Effector CD4-positive, alpha-beta T cell (primary cell): ENCODE measurements around the gene LINC00237.

Source experiments
- DNase-seq: peaks from one replicate; pipeline ENCODE4 v3.0.0-alpha.2; 2020

LINC00237 gene

DNA sequence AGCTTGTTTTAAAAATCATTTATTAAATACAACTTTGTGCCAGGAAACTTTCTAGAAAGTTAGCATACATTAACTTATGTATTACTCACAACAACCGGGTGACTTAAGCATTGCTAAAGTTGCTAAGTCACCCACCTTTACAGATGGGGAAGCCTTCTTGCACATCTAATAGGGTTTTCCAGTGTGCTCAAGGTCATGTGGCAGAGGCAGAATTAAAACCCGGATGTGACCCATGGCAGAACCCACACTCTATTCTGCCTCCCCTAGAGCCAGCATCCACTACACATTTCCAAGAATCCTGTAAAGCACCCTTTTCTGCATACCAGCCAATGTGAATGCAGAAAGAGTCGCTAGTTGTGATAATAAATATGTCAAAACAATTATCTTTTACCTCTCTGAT is 13.4 kb downstream of the LINC00237 start:
- no peak for DNase-seq

DNA sequence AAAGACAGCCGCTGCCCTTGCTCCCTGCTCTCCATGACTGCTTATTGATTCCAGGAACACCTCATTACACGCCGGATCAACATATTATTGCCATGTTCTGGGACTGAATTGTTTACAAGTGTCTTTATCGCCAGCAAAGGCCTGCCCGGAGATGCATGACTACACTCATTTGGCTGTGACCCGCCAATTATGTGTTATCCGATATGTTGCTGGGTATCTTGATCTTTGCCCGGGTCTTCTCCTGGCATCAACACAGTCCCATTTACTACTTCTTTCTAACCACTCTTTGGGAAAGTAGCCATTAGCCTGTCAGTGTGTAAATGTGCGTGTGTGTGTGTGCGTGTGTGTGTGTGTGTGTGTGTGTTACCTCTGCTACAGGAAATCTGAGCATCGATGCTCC is 15.4 kb downstream of the LINC00237 start:
- DNase-seq = no peak

DNA sequence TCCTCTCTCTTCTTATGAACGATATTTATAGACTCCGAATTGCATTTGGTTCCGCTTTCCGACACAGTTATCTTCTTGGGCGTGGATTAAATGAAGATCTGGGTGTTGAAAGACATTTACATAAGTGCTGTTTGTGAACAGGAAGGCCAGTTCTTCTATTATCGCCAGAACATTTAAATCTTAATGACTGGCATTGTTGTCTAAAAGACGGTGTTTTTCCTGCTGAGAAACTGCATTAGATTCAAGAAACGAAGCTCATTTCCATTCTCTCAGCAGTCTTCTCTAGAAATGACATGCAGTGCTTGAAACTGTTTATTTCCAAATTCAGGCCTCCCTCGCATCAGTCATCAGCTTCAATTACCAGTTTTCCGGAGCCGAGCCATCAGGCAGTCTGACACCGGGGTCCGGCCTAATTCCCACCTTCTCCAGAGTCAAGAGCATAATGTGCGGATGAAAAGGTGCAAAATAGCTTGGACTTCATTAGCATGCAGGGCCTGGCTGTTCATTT is 16.0 kb downstream of the LINC00237 start:
- no peak for DNase-seq

DNA sequence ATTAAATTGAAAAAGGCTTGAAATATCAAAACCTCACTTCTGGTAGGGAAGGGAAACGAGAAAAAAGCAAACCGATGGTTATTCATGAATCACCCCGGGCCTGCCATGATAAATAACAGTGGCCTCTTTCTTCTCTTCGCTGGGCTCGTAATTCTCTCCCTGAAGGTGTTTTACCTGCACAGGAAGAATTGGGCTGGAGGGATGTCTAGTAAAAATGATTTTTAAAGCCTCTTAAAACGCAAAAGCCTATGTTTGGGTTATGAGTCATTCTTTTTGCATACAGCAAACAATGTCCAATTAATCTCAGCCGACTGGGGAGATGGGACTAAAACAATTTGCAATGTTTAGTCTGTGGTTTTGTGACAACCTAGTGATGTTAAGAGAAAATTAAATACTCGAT is 16.8 kb downstream of the LINC00237 start:
- no peak for DNase-seq

DNA sequence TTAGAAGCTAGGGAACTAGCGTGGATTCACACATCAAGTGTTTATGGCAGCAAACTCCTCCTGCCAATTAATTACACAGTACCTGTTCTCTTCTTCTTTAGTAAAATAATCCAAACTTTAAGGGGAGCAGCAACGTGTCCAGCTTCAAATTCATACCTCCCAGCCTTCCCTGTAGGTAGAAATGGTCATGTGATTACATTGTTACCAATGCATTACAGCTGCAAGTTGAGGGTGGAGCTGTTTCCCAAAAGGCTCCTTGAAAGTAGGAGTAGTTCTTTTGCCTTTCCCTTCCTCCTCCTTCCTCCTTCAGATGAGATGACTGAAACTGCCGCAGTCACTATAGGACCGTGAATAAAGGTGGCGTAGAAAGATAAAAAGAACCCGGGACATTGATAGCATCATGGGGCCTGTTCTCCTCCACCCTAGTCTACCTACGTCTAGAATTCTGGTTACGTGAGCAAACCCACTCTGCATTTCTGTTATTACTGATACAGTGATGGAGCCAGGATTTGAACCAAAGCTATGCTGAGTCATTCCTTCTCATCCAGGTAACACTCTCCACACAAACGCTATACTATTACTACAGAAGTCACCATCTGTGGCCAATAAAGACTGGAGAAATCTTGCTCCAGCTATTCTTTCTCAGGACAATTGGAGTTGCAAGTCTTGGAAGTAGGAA is 18.2 kb downstream of the LINC00237 start:
- no peak for DNase-seq

DNA sequence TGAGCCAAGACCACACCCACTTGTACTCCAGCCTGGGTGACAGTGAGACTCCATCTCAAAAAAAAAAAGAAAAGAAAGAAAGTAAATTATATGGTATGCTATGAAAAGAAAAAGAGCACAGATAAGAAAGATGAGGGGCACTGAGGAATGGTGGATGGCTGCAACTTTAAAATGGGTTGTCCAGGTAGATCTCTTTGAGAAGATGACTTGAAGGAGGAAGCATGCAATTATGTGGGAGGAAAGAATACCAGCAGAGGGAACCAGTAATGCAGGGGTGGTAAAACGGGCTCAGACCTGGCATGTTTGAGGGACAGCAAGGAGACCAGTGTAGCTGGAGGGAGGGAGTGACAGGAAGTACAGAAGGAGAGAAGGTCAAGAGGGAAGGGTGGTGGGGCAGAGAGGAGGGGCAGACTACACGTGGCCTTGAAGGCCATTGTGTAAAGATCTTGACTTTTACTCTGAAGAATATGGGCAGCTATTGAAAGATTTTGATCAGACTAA is 22.3 kb downstream of the LINC00237 start:
- DNase-seq = no peak

DNA sequence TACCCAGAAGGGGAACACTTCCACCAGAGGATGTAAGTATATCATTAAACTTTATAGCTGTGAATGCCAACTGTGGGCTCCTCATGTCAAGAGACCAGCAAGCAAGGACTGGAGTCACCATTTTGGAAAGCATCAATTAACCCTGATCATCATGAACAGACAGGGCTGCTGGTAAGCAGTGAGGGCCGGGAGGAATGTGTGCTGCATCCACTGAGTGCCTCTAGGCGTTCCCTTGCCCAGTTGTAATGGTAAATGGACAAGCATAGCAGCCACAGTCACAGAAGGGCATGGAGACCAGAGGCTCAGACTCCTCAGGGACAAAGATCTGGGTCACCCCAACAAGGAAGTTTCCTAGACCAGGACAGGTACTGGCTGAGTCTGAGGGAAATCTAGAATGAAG is 23.6 kb downstream of the LINC00237 start:
- no peak for DNase-seq

DNA sequence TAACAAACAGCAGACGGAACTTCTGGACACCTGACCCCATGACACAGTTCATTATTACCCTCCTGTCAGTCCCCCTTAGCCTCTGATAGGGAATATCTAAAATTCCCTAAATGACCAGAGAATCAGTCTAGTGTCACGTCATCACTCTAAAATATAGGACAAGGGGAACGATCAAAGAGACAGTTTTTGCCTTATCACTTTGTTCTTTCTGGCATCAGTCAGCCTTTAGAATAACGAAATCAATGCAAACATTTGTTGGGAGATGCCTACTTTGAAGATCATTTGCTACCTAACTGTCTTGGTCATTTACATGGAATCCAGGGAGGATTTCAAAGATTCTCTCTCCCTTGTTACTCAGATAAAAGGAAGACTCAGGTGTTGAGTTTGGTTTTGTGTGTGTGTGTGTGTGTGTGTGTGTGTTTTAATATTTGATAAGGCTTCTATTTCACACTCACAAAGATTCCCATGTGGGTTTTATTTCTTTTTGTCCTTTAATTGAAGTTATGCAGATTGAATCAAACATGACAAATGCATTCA is 28.3 kb downstream of the LINC00237 start:
- DNase-seq = no peak

DNA sequence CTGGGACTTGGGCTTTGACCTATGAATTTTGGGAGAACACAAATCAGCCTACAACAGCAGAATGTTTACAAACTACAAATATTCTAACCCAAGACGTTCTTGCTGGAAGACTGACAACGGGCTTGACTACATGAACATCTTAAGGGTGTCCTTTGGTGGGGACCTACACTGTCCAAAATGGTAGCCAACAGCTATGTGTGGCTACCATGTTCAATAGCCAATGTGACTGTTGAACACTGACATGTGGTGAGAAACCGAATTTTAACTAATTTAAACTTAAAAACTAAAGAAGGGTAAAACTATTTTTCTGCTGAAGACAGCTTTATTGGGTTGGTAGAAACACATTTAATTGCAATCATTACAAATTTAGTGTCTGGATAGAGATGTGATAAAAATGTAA is 30.1 kb downstream of the LINC00237 start:
- DNase-seq = no peak

DNA sequence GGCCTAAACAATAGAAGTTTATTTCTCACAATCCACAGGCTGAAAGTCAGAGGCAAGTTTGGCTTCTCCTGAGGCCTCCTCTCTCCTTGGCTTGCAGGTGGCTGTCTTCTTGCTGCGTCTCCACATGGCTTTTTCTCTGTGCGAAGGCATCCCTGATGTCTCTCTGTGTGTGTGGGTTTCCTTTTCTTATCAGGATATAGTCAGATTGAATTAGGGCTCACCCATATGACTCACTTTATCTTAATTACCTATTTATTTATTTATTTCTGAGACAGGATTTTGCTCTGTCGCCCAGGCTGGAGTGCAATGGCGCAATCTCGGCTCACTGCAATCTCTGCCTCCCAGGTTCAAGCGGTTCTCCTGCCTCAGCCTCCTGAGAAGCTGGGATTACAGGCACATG is 30.7 kb downstream of the LINC00237 start:
- DNase-seq = no peak

DNA sequence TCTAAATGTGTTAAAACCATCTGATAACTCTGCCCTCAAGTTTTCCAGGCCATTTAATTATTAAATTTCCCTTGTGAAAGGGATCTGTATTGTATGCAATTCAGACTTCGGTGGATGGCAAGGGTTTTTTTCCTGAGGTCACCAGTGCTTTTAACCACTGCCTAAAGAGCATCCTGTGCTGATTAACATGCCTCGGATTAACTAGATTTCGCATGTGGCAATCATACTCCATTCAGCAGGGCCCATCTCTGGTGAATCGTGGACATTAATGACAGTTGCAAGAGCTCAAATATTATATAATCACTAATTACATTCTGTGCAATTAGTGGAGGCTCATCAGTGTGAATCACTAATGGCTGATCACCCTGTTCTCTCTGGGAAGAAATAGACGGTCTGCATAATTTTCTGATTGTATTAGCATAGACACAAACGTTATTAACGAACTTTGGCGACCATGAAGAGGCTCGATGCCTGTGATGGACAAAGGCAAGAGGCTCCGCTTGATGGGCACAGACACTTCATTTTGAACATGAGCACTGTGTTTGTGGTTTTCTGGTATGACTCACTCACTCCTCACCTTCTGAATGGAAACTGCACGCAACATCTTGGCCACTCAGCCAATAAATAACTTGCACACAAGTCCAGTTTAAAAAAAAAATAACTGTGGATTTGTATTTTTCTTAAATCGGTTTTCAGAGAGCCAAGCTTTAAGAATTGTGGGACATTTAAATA is 31.4 kb downstream of the LINC00237 start:
- no peak for DNase-seq

DNA sequence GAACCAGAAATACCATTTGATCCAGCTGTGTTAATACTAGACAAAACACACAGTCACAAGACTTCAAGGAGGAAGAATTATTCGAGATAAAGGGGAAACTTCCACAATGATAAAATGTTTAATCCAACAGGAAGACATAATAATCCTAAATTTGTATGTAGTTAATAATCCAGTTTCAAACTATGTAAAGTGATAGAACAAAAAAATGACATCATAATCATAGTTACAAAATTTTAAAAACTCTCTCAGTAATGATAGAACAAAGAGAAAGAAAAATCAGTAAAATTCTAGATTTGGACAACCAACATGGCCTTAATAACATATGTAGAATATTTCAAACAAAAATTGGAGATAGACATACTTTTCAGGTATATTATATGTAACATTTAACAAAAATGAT is 38.9 kb downstream of the LINC00237 start:
- DNase-seq = no peak

DNA sequence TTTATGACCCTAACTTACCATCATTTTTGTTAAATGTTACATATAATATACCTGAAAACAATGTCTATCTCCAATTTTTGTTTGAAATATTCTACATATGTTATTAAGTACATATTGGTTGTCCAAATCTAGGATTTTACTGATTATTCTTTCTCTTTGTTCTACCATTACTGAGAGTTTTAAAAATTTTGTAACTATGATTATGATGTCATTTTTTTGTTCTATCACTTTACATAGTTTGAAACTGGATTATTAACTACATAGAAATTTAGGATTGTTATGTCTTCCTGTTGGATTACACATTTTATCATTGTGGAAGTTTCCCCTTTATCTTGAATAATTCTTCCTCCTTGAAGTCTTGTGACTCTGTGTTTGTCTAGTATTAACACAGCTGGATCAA is 41.2 kb downstream of the LINC00237 start:
- no peak for DNase-seq

DNA sequence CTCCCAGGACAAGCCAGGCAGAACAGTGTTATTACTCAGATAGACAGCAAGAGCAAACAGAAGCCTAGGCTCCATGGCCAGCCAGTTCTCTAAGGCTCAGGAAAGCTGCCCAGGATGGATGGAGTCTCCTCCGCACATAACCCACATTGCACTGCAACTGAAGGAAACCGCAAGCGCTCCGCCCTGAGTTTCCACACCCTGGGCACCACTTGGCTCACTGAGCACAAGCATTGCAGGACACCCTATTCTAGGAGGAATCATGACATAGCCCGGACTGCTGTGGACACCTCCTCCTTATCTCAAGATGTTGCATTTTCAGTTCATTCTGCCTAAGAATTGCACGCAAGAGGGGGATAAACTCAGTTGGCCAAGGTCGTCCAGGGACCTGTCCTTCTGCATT is 42.9 kb downstream of the LINC00237 start:
- no peak for DNase-seq

DNA sequence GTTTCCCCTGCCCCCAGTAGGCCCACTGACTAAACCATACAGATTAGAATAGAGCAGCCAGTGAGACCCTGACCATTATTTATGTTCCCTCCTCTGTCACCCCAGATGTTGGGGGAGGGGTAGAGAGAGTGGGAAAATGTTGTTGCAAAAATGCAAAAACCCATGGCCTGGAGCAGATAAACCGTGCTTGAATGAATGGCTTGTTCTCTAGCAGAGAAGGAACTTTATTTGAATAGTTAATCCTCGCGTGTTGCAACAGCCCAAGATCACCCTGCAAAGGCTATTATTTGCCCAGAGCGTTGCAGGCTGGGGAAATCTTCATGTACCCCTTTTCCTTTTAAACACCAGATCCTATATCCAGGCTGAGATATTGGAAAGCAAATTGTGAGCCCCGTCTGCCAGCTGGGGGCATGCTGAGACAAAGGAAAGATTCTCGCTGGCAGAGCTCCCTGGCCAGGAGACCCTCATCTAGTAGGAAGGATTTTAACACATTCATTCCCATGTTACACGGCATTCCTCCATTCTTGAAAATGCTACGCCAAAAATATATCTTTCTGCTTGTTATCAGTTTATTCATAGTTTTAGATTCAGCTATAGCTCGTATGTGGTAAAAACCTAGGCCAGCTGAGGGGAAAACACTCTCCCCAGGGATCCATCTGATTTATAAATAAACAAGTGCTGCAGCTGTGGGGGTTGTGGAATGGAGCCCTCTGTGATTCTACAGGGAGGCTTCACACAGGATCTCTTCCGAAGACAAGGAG is 53.0 kb downstream of the LINC00237 start:
- no peak for DNase-seq

DNA sequence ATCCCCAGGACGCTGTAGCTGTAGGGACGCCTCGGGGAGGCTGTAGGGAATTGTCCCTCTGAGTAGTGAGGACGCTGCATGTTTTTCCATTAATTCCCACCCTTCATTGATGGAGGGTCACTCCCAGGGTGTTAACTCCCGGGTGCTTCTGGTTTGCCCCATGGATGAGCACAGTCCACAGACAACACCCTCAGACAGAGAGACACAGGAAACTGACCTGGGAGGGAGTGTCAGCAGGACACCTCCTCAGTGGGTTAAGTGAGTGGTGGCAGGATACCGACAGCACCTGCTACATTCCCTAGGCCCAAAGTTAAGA is 53.5 kb downstream of the LINC00237 start:
- no peak for DNase-seq

DNA sequence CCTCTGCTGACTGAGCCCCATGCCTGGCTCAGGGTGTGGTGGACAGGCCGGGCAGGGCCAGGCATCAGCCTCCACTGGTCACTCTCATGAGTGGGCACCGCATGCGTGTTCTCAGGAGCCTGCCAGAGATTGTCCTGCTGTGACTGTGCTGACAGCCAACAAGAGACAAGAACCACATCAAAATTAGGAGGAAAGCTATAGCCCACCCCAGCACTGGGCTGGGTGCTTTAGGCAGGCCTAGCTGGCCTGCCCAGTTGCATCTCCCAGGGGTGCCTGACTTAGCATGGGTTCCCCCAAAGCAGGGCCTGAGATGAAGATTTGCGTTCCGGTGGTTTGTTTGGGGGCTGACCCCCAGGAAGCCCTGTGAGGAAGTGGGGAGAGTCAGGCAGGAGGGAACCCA is 53.9 kb downstream of the LINC00237 start:
- DNase-seq = no peak

DNA sequence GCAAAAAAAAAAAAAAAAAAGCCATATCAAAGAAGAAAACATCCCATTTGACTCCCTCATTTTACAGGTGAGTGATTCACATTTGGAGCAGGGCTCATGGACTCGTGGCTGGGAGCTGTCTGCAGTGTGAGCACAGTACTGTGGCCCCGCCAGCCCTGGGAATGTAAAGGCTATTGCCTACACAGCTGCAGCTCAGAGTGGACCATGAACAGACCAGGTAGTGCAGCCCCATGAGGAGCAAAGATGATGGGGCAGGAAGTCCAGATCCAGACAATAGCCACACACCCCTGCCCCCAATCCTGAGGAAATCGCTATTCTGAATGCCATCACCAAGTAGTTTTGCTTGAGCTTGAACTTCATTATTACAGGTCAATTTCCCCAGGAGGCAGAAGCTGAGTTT is 55.4 kb downstream of the LINC00237 start:
- DNase-seq = no peak

DNA sequence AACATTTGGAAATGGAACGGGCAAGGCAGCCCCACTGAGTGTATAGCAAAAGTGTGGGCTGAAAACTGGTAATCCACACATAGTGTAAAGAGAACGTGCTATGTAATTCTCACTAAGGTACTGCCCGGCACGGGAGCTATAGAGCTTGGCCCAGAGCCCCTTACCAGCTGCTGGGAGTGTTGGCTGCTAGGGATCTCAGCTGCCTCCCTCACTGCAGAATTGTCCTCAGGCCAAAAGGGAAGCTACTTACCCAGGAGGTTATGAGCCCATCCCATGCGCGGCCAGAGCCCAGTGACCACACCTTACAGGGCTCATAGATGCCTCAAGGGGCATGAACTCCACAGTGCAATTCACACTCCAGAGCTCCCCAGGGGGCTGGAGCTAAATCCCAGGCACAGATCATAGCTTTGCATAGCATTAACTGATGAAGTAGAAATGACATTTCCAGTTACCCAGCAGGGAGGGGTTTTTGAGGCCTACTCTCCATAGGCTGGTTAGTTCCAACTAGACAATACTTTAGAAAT is 56.8 kb downstream of the LINC00237 start:
- no peak for DNase-seq

DNA sequence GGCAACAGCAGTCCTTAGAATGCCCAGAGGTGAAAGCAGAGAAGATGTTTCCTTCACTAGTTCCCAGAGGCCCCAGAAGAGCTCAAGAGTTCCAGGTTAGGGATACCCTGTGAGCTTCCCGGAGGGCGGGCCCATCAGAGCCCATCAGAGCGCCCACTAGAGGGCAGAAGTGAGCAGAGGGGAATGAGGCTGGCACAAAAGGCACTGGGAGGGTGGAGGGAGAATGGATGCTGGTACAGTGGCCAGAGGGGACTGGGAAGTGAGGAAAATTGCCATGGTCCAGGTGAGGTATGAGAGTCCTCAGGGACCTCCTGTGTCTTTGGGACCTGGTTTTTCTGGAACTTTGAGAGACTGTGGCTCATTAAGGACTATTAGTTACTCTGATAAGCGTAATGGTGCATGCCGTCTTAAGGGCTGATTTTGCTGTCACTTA is 57.3 kb downstream of the LINC00237 start:
- DNase-seq = peak; percentile 30

DNA sequence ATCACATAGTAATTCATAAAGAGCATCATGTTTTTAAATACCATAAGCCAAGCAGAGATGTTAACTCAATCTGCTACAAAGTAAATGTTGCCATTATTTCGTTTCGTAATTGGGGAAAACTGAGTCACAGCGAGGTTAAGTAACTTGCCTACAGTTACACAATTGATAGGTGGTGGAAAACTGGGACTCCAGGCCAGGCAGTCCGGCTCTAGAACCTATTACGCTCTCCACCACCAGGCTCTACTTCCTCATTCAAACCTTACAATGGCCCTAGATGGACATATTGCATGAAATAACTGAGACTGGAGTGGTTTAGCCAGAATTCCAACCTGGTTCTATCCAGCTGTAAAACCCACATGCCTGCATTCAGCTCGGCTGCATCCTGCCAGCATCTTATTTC is 58.2 kb downstream of the LINC00237 start:
- DNase-seq = no peak

DNA sequence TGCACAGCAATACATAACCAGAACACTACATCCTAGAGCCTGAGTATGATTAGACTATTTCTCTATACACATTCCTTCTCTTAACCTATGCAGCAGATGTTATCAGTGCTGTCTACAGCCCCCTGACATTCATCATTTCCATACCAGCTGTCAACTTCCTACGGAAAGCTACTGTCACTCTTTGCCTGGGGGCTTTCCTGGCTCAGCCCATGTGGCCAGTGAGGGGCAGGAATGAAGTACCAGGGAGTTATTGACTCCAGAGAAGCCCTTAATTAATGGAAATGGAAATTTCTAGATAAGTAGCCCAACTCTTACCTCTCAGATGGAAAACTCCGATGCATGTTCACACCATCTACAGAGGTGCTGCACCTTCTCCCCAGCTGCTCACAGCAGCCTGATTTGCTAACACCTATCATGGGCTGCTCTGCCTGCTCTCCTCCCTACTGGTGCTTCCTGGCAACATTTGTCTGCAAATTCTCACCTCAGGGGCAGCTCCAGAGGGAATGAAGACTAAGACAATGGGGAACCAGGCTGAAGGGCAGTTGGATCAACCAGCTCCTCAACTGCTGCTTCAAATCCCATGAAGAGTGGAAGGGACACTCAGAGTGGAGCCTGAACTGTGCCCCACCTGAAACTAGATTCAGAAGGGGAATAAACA is 59.6 kb downstream of the LINC00237 start:
- DNase-seq = no peak
